Ascending aorta (tissue), 2 donors: Measurements from ENCODE around the gene HMG20A. TPM values are rescaled to one million over a fixed set of nuclear protein-coding genes. Genes with fewer than 3 reads are reported as not detected.
A peak's percentile ranks its signal among the peaks of the same experiment; 100 is the strongest.

ENCODE experiments used
- DNase-seq, 2 donors: peaks; one replicate each; pipeline ENCODE4 v3.0.0-alpha.2; 2019; ENCODE audit warnings: low spot score in 2 of 2
- H3K27ac ChIP-seq, 2 donors: fragments of 200-600 bp; sonication (generic); one replicate each; pipeline ENCODE4 v1.5.1; 2016 to 2017; ENCODE audit warnings: mild to moderate bottlenecking in 1 of 2
- H3K27me3 ChIP-seq: fragments of 200-600 bp; sonication (generic); one replicate; pipeline ENCODE4 v1.5.1; 2017
- H3K36me3 ChIP-seq, 2 donors: fragments of 200-600 bp; sonication (generic); one replicate each; pipeline ENCODE4 v1.5.1; 2016
- H3K4me1 ChIP-seq, 2 donors: fragments of 200-600 bp; sonication (generic); one replicate each; pipeline ENCODE4 v1.5.1; 2016 to 2017; ENCODE audit warnings: mild to moderate bottlenecking in 1 of 2
- H3K4me3 ChIP-seq, 2 donors: fragments of 200-600 bp; sonication (generic); one replicate each; pipeline ENCODE4 v1.5.1; 2016 to 2017; ENCODE audit warnings: mild to moderate bottlenecking in 1 of 2
- H3K9me3 ChIP-seq, 2 donors: fragments of 200-600 bp; sonication (generic); one replicate each; pipeline ENCODE4 v1.5.1; 2016
- CTCF ChIP-seq, 3 experiments: fragments of 200-600 bp in 2 of 3; fragments of 450-650 bp in 1 of 3; sonication (generic) in 2 of 3; IDR thresholded peaks; one replicate each; pipeline ENCODE4 v1.5.1; 2016 to 2019; ENCODE audit warnings: antibody characterized with exemption in 3 of 3, mild to moderate bottlenecking in 1 of 3, moderate library complexity in 1 of 3
- intact Hi-C: fragments of 100-400 bp; cut with DNase I; formaldehyde crosslinking; loops from one replicate; pipeline ENCODE4 v1.15.1; 2023
- total RNA-seq: library from RNA; depleted of rRNA; stranded (reverse); fragments of >200 nt; gene quantifications from one replicate; pipeline ENCODE4 v1.1.0, GENCODE V29; 2016

The HMG20A gene
- total RNA-seq, 1 donor from 2014 or later, result 17.7 TPM

- DNase-seq, result no peak
- Histone ChIP-seq H3K27ac (no peak overlapping the region), H3K36me3 (no peaks in the 10 kb centered on the region), H3K4me1 (peaks cover 0 to 6% of the 10 kb centered on the region in 2 donors), H3K9me3 (no peaks in the 10 kb centered on the region), H3K27me3 (no peaks in the 10 kb centered on the region), H3K4me3 (no peak overlapping the region)
- intact Hi-C loops, result no loop called here
- TF ChIP-seq CTCF (IDR thresholded peaks at IDR 0.05), result no peak
These were observed 26.2 kb downstream of the HMG20A start for GRCh38 chr15:77446840-77447390.

DNA sequence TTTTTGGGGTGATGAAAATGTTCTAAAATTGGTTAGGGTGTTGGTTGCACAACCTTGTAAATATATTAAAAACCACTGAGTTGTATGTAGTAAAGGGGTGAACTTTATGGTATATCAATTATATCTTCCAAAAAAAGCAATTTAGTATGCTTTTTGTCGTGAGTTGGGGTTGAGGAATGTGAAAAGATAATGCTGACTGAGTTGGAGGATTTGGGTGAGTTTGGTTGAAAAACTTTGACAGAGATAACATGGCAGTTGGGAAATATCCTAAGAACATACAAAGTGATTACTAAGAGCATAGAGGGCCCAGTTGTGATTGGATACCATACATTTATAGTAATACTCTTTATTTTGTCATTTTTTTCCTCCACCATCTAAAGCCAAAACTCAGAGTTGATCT, 33.6 kb downstream of the HMG20A start:
- H3K4me3 ChIP-seq, result no peak overlapping the region
- H3K36me3 ChIP-seq, result no peaks in the 10 kb centered on the region
- no peak for TF ChIP-seq CTCF (IDR thresholded peaks at IDR 0.05)
- H3K4me1 ChIP-seq, result peaks cover 0 to 27% of the 10 kb centered on the region in 2 donors
- no peak for DNase-seq
- H3K27ac ChIP-seq, result peak overlapping the region; percentile 68 to 77
- no peaks in the 10 kb centered on the region for H3K9me3 ChIP-seq
- no peaks in the 10 kb centered on the region for H3K27me3 ChIP-seq
- intact Hi-C loops, result loop anchor here (2.0 kb wide), 1 partner anchor 33 kb away; the partner anchor contains the start of genes HMG20A and PEAK1

DNA sequence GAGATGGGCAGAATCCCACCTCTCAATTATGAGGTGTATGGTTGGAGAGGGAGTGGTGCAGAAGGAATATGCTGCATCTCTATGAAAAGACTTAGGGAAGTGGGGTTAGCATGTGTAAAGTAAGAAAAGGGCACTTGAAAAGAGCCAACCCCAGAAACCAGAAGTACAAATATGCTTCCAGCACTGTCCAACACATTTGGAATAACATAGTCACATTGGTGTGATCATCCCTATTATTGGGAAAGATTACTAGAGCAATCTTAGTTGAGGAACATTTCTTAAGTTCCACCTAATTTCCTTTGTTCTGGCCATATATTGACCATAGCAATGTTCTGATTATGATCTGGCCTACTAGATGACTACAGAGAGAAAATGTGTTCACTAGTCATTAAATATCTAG, 34.3 kb downstream of the HMG20A start:
- DNase-seq, result no peak
- peaks cover 0 to 27% of the 10 kb centered on the region in 2 donors for H3K4me1 ChIP-seq
- no peaks in the 10 kb centered on the region for H3K9me3 ChIP-seq
- H3K36me3 ChIP-seq, result no peaks in the 10 kb centered on the region
- H3K27ac ChIP-seq, result peak overlapping the region; percentile 68 to 77
- TF ChIP-seq CTCF (IDR thresholded peaks at IDR 0.05), result no peak
- no peaks in the 10 kb centered on the region for H3K27me3 ChIP-seq
- intact Hi-C loops, result loop anchor here (2.0 to 5.0 kb wide), 2 partner anchors 34 to 42 kb away; partner anchors contain the start of genes HMG20A and PEAK1
- H3K4me3 ChIP-seq, result no peak overlapping the region

- no peak for TF ChIP-seq CTCF (IDR thresholded peaks at IDR 0.05)
- H3K27ac ChIP-seq, result peak overlapping the region; percentile 68 to 77
- intact Hi-C loops, result loop anchor here (2.0 to 5.0 kb wide), 2 partner anchors 35 to 41 kb away; partner anchors contain the start of genes HMG20A and PEAK1
- H3K4me1 ChIP-seq, result peaks cover 0 to 27% of the 10 kb centered on the region in 2 donors
- DNase-seq, result no peak
- H3K27me3 ChIP-seq, result no peaks in the 10 kb centered on the region
- H3K4me3 ChIP-seq, result no peak overlapping the region
- H3K36me3 ChIP-seq, result no peaks in the 10 kb centered on the region
- H3K9me3 ChIP-seq, result no peaks in the 10 kb centered on the region
These were observed 35.1 kb downstream of the HMG20A start for GRCh38 chr15:77455696-77456321.

- Histone ChIP-seq H3K4me1 (peaks cover 0 to 27% of the 10 kb centered on the region in 2 donors), H3K9me3 (no peaks in the 10 kb centered on the region), H3K4me3 (no peak overlapping the region), H3K27me3 (no peaks in the 10 kb centered on the region), H3K36me3 (no peaks in the 10 kb centered on the region), H3K27ac (peak overlapping the region; percentile 68 to 77)
- TF ChIP-seq CTCF (IDR thresholded peaks at IDR 0.05), result no peak
- DNase-seq, result no peak
- intact Hi-C loops, result loop anchor here (5.0 kb wide), 1 partner anchor 41 kb away; no protein-coding TSS in a partner anchor
These were observed 36.1 kb downstream of the HMG20A start for GRCh38 chr15:77456746-77457145.
